Cerebellar cortex (tissue), 1 donor: Measurements from ENCODE around the gene CHURC1.

Experiments used
- DNase-seq: peaks from one replicate; pipeline ENCODE4 v3.0.0-alpha.2; 2015; ENCODE audit warnings: low spot score

CHURC1 gene

DNA sequence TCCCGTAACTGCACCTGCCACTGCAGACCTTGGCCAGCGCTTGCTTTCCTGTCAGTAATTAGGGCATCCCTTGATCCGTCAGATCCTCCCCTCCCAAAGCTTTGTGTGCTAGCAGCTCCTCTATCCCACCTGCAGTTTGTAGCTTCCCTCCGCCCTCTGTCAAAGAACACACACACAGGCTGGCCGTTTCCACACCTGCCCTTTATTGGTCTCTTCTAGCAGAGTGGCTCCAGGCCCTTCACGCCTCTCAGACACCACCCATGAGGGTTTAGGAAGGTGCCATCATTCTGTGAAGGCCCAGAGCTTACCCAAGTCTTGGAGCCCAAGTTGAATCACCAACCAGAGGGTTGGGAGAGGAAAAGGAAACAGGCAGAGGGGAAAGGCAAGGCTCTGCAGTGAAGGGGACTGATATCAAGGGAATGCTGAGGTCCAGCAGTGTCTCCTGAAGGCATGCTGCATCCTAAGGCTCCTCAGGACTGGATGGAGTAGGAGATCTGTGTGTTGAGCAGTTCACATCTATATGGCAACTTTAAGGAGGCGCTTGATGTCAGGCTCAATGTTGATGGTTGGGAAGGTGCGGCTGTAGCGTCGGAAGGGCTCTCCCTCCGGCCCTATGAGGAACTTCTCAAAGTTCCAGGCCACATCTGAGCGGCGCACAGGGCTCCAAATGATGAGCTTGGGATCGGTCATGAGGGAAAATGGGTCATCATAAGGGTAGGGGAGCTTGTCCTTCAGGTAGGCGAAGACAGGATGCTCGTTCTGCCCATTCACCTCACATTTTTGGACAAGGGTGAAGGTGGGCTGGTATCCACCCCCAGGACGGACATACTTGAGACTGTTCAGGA is 24.9 kb downstream of the CHURC1 start:
- peak; percentile 70 for DNase-seq

DNA sequence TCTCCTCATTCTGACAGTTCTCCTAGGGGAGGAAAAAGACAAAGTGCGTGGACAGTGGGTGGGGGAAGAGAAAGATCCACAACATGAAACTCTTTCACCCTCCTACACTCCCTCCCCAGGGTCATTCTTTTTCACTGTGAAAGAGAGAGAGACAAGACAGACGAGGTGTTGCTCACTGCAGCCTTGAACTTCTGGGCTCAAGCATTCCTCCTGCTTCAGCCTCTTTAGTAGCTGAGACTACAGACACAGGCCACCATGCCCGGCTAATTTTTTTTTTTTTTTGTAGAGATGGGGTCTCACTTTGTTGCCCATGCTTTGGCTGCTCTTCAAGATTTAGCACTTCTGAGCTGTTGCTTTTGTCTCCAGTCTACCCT is 25.5 kb downstream of the CHURC1 start:
- no peak for DNase-seq

DNA sequence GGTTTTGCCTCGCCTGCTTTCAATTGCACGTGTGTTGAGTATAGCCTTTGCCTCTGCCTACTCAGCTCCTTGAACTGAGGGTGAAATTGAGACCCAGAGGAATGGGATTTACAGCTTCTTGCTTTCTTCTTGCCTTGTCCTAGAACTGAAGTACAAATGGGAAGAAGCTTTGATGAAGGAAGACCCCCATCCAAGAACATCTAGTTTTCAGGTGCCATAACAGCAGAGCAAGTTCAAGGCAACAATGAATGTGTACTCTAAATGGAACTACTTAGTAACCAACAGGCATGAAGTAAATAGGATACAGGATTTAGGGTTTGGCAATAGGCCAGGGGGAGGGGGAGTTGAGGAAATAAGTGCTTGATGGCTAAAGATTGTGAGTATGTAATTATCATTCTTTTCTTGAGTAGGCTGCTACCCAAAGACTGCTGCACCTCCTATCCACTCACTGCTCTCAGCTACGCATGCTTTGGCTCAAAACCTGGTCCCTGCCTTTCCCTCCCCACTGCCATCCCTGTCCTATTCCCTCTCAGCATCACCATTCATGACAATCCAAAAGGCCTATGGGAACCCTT is 26.2 kb downstream of the CHURC1 start:
- no peak for DNase-seq

DNA sequence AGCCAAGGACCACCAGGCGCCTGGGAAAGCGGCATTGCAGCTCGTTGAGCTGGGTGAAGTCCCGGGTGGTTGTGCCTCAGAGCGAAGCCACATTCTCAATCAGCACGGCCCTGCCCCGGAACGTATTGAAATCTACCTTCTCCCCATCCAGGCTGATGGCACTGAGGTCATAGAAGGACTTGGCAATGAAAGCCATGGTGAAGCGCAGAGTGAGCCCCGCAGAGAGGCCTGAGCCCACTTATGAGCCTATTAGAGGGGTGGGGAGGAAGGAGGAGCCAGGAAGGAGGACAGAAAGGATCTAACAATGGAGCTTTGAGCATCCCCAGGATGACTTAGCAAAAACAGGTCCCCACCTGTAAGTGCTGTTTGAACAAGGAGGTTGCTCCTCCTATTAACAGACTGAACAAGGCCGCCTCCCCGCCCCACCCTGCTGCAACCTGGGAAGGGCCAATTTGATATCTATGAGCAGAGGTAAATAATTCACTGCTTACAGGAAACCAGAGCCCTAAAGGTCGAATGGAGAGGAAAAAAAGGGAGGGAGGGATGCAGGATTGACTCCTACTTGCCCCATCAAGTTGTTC is 28.4 kb downstream of the CHURC1 start, which contains the start of gene GPX2:
Gene GPX2, minus strand, starts transcription at position 215 of the 581 bp plus-strand sequence. Its CDS starts 19 bp downstream, at position 196.
- DNase-seq = no peak

DNA sequence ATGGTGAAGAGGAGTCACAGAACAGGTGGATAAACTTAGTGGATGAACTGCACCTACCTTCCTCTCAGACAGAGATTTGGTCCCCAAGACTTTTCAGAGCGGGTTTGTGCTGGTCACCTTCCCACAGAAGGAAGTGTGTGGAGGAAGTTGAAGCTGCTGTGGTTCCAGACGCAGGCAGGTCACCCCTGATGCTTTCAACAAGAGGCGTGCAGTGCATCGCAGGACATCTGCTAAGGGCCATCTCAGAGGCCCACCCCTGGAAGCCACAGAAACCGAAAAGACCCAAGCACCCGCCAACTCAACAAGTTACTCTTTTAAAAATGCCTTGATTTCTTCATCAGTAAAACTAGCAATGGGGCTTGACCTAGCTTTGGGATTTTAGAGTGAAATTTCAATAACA is 29.3 kb downstream of the CHURC1 start:
- DNase-seq = no peak

DNA sequence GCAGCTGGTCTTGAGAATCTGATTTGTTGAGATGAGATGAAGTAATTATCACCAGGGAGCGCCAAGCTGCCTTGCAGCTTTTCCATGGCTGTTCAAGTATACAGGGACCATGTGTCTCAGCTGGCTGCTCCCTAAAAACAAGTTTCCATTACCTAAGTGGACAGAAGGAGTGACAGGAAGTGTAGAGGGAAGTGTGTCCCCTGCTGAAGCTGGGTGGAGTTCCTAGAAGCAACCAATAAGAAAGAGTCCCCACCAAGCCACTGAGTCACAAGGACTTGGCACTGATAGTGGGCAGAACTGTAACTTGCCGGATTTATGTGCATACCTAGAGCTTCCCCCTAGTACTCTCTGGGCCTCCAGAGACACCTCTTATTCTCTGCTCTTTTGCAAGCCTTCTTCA is 29.8 kb downstream of the CHURC1 start:
- no peak for DNase-seq

DNA sequence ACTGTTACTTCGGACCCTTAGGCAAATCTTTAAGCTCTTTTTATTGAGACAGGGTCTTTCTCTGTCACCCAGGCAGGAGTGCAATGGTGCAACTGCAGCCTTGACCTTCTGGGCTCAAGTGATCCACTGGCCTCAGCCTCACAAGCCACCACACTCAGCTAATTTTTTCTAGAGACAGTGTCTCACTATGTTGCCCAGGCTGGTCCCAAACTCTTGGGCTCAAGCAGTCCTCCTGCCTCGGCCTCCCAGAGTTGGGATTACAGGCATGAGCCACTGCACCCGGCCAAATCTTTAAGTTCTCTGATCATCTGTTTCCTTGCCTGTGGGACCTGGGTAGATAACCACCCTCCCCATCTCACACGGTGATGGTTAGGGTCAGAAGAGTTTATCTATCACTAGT is 30.6 kb downstream of the CHURC1 start:
- no peak for DNase-seq

DNA sequence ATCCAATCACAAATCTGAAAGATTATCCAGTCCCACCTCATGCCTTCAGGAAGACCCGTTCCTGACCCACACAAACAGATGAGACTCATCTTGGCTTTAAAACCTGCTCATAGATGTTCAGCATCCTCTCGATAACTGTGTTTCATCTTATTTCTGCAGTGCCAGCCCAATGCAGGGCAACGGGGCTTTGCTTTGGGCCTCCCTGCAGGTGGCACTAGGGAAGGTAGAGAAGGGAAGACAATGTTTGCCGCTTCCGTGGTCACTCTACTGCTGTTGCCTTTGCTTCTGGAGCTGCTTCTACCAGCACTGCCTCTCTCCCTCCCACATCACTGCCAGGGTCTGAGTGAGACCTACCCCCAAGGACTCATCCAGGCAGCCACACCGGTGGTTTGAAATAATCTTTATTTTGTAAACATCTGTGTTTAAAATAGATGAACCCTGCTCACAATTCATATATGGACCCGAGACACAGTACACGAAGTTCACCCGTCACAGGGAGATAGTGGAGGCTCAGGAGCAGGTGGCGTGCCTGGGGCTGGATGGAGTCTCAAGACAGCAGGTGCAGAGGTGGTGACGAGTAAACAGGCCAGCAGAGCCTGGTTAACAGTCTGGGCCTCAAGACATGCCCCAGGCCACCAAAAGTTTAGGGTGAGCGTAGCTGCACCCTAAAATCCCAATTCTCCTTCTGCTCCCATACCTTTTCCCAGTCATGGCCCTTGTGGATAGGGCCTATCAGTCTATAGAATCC is 31.4 kb downstream of the CHURC1 start:
- no peak for DNase-seq

DNA sequence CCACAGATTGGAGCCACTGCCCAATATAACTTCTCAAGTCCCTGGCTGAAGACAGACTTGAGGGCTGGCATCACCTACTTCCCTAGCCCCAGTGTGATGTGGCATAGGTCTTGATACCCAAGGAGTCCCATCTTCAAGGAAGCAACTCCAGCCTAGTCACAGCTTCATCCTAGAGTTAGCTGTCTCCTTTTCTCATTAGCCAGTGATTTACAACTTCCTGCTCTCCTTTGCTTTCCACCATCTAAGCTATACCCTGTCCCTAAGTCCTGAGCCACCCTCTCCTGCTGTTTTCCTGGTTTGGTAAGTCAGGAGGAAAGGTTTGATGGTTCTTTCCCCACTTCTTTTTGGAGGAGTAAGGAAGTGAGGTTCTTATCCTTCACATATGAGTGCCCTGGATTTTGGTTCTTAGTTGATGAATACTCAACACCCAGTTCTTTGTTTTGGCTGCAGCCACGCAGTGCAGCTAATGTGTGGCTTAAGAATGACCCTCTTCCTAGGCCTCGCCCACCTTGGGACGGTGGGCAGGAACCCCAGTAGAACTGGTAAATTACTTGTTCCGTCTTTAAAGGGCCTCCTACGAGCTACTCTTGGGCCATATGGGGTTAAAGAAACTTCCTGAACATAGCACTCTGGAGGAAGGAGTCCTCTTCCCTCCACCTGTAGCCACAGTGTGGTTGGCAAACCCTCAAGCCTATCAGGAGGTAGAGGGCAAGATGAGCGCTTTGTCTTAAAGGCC is 32.2 kb downstream of the CHURC1 start:
- no peak for DNase-seq

DNA sequence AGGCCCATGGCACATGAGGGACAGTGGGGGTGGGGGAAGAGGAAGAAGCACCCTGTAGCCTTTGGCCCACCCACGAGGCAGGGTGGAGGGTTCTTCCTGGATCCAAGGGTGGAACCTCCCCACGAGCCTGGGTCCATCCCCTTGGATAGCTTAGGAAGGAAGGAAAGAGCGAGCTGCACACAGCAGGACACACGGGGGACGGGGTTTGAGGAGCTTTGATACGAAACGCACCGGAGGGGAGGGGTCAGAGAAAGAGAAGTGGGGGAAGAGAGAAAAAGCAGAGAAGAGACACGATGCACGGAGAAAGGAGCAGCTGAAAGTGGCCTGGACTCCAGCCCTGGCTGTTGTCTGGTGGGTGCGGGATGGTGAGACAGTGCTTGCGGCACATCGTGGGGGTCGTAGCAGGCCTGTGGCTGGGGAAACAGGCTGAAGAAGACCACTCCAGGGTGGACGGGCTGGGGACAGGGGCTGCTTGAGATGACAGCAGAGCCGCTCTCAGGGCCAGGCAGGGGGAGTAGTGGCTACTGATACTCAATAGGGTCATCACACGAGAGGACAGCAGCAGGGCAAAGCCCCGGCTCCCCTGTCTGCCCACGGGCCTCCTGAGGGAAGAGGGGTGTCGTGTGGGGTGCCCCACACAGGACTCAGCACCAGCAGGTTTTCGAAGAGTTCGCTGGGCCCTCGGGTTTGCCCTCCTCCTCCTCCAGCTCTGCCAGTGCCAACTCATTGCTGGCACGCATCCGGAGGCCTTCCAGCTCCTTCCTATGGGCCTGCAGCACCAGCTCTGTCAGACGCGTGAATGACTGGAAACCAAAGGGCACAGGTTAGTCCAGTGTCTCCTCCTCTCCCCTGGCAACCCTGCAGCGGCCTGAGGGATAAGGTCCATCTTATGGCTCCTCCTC is 33.7 kb downstream of the CHURC1 start:
- DNase-seq = peak; percentile 57

DNA sequence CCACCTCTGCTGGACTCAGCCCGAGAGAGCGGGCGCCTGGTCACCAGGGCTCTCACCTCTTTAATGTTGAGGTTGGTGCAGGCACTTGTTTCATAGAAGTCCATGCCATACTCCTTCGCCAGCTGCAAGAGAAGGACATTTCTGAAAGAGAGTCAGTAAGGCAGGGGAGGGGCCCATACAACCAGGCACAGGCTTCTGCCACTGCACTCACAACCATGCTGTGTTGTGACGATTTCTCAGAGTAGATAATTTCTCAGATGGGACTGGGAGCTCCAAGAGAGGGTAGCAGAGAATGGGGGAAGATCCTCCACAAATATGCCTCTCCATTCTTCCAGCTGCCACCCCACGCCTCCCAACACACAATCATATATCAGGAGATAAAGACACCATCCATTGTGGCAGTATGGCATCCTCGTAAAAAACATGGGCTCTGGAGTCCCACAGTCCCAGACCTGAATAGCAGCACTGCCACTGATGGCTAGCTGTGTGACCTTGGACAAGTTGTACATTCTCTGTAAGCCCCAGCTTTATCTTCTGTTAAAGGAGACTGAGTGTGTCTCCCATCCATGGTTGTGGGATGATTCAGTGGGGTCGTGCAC is 34.5 kb downstream of the CHURC1 start:
- DNase-seq = no peak

DNA sequence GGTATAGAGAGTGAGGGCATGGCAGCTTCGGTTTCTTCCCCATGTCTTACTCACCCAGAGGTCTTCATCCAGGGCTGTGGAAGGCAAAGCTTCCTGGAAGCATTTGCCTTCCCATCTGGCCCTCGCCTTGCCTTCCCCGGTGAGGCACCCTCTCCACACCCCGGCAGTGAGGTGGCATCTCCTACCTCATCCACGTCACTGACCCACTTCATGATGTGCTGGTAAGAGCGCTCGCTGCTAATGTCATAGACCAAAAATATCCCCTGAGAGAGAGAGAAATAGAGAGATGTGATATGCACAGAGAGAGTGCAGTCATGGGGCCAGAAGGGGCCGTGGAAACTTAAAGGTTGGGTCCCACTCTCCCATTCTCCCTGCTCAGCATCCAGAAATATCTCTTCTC is 36.6 kb downstream of the CHURC1 start:
- DNase-seq = no peak

DNA sequence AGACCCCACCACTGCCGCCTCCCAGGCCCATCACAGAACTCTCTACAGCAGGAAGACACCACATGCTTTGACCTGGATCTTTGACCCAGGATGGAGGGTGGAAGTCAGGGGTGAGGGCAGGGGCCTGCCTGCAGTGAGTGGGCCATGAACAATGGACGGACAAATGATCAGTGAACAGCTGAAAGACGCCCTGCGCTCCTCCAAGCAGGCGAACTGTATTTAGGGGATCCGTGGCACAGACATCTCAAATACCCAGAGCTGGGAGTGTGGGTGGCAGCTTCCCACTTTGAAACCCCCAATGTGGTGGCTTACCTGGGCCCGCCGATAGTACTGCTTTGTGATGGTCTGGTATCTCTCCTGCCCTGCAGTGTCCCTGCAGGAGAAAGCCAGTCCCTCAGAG is 37.0 kb downstream of the CHURC1 start:
- no peak for DNase-seq

DNA sequence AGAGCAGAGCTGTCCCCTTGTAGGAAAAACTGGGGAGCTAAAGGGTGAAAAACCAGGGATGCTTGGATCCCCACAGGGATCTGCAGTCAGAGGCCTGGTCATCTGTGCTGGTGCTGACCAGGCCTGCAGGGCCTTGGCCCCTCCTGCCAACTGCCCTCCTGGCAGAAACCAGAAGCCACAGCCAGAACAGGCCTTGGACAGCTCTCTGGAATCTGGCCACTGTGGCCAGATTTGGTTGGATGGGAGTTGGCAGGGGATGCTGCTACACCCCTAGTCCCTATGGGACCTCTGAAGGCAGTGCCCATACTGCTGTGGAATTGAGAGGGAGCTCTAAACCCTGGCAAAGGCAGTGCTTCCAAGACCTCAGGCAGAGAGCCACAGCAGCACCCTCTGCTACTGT is 37.5 kb downstream of the CHURC1 start:
- DNase-seq = peak; percentile 75

DNA sequence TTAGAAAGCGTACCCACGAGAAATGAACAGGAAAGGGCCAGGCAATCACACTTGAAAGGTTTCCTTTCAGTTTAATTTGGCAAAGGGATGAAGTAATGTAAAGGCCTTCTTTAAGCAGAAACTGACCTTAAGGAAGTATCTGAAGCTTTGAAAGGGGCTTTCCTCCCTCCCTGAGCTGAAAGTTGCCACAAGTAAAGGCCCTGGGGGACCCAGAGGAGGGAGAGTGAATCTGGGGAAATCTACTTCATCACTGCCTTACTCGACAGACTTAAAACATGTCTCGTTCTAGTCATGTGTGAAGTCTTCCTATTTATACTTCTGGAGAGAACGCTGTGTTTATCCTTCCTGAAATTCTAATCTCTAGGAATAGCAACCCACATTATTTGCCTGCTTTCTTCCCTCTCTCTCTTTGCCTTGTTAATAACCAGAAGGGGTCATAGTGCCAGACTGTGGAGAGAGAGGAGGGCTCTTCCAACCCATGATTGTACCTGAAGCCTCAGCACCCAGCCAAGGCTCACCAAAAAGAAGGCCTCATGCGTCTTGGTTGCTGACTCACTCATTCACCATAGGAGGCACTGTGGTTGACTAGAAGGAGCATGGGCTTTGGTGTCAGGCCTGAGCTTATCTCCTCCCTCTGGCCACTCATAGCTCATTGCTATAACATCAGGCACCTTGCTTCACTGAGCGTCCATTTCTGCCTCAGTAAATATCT is 38.5 kb downstream of the CHURC1 start:
- peak; percentile 42 for DNase-seq

DNA sequence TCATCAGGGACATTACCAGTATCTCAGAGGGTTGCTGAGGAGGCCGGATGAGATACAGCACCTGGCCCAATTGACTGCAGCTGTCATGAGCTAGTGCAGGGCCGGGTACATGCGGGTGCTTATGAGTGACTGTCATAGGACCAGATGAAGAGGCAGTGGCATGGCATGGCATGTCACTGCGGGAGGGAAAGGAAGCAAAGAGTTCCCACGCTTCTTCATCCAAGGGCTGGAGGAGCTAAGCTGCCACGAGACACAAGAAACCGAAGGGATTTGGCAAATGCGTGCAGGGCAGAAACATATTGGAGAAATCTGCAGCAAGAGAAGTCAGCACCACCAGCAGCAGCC is 39.0 kb downstream of the CHURC1 start:
- no peak for DNase-seq

DNA sequence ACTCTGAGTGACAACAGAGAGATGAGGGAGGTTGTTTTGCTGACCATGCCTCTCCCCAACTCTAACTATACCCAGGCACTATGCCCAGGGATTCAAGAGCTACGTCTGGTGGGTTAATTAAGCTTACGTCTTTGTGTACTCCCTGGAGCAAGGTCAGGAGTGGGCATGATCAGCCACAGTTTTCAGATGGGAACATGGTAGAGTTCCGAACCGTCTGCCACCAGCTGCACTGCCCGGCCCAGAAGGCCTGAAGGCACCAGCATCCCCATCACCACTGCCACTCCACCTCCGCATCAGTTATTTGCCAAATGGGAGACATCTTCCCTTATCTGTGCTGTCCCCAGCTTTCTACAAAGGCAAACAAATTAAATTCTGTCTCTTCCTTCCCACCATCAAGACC is 39.4 kb downstream of the CHURC1 start:
- DNase-seq = peak; percentile 56

DNA sequence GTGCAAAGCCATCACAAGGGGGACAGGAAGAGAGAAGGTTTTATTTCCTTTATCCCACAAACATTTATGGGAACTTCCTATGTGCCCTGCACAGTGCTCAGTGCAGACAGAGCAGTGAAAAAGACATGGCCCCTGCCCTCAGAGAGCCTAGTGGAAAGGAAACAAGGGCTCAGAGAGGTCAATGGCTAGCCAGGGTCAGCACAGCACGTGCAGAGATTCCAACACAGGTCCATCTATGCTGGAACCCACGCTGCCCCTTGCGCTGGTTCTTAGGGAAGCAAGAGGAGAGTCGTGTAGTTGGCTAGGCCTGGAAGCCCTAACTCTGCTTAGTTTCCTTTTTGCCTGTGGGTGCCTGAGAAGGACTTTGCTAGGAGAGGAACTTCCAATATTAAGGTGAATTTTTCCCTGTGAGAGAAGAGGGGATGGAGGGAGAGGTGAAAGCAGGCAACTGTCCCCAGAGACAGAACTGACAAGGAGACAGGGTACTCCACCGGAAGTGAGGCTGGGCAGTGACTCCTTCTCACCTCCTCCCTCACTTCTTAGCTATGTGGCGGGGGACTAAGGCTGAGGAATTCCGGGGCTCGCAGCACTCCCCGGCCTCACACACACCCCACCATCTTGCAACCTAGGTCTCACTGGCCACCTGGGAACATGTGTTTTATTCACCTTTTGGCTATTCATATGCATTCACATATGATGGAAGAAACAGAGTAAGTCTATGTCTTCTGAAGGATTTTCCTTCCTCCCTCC is 40.4 kb downstream of the CHURC1 start:
- DNase-seq = no peak

DNA sequence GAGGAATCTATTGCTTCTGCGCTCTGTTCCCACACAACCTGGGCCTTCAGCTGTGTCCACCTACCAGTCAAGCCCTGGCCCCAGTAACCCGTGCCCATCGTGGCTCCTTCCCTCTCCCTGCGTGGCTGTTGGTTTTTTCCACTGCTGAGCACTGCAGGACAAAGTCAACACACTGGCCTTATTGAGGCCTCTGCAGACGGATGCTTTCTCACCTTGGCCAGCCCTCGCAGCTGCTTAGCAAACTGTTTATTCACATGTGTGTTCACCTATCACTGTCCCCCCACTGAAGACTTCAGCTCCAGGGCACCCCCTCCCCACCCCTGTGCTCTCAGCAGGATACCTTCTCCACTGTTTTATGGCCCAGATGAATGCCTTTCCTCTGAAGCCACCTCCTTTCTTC is 41.0 kb downstream of the CHURC1 start:
- peak; percentile 60 for DNase-seq
